GM19324 (cell line): ENCODE results near the gene MYO19.
"Not testable (repeated sequence)": the region's sequence is repeated elsewhere in the genome, so short reads cannot be mapped to it uniquely, and the experiment has no call there.

ENCODE experiments used
- ATAC-seq: cut with Tn5 transposase; IDR thresholded peaks from one replicate; pipeline ENCODE4 v1.9.1; 2021; ENCODE audit warnings: mild to moderate bottlenecking, moderate library complexity; ENCODE audit not compliant: unreplicated experiment, low FRiP score

The MYO19 gene

DNA sequence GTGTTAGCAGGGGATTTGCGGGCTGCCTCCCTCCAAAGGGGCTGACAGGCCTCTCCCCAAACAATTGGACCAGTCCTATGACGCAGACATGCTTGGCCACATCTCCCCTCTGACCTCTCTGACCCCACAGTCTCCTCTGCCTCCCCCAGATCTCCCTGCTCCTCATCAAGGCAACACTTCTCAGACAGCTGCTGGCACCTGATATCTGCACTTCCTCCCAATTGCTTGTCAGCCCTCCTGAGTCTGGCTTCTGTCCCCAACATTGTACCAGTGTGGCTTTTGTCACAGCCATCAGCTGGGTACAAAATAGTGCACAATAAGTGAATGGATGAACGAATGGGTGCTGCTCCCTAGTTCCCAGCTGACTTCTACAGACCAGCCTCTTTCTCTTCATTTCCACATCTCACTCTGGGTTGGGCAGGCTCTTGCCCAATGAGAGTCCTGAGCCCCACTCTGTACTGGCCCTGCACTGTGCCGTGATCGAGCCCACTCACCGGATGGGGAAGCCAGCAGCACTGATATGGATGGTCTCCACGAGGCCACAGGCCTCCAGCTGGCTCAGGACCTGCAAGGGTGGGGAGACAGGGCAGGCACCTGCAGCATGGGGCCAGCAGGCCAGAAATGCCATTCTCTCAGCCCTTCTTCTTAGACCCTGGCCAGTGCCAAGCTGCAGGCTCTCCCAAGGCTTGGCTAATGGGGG is 31.1 kb downstream of the MYO19 start:
- no peak for ATAC-seq

DNA sequence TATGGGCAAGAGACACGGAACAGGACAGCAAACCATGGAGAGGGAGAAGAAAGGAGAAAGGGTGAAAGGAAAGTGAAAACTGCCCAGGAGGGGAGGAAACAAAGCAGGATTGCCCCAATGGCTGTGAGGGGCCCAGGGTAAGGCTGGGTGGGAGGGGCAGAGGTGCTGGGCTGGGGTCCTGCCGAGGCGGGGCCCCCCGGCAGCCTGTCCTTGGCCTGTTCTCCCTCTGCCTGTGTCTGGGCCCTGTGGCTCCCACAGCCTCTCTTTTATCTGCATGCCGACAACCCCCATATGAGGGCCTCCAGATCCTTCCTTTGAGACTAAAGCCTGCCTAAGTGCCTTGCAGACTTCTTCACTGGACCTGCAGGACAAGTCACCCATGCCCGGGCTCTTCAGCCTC is 32.7 kb downstream of the MYO19 start:
- ATAC-seq, result no peak

GRCh38 chr17:36501351-36501750 is 33.3 kb downstream of the MYO19 start:
- ATAC-seq, result no peak

GRCh38 chr17:36500745-36501225 is 33.9 kb downstream of the MYO19 start:
- ATAC-seq, result no peak

GRCh38 chr17:36498560-36499300 is 35.9 kb downstream of the MYO19 start:
- ATAC-seq, result no peak

DNA sequence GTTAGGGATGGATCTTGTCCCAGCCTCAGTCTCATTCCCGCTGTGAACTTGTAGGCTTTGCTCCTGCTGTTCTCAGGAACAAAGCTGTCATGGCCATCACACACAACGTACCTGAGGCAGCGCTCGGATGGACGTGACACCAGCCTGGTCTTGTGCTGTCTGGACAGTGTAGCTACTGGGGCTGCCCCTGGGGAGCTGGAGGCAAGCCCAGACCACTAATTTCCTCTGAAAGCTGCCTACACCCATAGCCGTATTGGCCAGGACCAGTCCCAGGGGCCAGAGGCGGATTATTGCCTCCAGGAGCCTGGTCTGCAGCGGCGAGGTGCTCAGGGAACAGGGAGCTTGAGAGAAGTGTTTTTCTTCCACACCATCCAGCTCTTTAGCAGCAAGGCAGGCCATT is 36.5 kb downstream of the MYO19 start:
- ATAC-seq, result no peak

DNA sequence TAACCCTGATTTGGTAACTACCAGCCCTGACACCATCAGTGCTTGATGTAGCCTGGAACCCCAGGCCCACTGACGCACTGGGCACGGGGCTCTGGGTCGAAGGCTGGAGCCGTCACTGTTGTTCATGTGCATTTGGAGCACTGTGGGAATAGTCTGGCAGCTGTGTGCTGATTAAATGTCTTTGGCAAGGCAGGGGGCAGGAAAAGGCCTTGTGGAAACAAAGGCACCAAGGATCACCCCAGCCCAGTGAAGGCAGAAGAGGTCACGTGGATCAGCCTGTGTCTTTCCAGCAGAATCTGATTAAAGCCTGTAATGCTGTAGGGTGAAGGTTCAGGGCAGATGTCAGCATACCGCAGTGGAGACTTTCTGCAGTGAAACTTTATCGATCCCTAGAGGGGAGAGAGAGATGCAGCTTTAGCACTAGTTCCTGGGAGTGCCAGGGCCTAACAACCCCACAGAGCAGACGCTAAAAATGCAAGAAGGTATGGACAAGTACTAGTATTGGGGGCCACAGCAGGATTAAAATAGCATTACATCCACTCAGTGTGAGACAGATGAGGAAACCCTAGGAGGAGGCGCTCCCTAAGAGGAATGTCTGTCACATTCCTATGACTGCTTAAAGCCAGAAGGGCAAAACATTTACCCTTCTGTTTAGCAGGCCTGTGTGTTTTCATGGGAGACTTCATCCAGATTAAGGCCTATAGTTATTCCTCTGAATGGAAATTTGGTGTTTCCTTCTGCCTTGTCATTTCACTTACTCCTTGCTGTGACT is 38.5 kb downstream of the MYO19 start:
- ATAC-seq, result no peak

DNA sequence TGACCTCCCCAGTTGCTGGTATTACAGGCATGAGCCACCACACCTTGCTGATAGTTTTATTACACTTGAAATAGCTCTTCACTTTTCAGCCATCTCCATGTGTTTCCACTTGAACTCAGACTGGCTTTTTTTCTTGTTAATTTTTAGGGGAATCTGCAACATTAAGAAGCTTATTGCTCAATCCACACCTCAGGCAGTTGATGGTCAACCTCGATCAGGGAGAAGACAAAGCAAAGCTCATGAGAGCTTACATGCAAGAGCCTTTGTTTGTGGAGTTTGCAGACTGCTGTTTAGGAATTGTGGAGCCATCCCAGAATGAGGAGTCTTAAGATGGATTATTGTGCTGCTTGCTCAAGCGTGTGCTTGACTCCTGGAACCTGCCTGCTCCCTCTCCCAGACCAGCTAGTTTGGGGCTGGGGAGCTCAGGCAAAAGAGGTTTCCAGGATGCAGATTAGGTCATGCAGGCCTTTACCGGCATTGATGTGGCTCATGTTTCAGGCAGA is 39.5 kb downstream of the MYO19 start:
- no peak for ATAC-seq

- ATAC-seq, result no peak
Measured at GRCh38 chr17:36494674-36495073, 40.0 kb downstream of the MYO19 start.

DNA sequence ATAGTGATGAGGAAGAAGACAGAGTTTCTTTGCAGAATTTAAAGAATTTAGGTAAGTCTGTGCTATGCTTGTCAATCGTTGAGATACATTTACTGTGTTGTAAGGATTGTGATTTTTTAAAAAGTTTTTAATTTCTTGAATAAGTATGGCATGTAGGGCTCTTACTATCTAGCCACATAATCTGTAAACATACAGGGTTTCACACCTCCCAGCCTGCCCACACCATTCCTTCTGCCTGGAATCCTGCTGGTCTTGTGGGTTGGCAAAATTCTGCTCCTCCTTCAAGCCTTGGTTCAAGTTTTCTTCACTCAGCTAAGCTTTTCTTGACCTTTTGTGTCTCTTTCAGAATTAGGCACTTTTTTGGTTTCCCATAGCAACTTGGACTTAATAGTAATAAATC is 40.7 kb downstream of the MYO19 start:
- ATAC-seq, result no peak

DNA sequence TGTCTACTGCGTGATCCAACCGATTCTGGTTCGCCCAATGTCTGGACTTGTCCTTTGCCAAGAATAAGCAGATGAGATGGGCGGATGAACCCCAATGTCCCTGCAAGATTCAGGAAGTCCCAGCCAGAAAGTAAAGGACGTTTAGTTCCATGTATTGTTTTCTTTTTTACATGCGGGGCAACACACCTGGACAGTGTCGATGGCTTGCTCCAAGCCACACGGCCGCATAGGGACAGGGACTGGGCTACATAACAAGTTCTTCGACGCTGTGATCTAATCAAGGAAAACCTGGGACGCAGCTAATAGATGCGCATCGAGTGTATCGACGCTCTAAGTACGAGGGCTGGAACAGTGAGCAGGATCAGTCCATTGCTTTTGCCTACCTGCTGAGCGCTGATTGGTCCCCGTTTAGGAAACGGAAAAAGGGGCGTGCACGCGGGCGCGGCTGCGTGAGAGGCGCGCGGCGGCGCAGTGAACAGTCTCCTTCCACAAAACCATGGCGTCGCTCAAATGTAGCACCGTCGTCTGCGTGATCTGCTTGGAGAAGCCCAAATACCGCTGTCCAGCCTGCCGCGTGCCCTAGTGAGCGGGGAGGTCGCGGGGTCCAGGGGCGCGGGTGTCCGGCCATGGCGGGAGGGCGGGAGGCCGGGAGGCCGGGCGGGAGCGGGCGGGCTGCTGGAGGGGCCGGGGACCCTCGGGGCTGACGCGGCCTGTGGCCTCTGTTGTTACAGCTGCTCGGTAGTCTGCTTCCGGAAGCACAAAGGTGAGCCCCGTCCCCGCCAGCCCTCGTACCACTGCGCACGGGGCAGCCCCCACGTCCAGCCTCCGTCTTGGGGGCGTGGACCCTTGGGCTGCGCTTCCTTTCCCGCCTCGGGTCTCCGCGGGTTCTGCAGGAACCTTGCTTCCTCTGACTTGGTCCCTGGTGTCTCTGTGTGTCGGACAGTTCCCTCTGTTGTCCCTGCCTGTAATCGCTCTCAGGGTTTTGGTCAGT is 48.2 kb downstream of the MYO19 start, which contains the start of gene ZNHIT3:
TSS of gene ZNHIT3 (plus strand) at position 478 of the 991 bp plus-strand sequence. CDS start at position 497, 19 bp downstream.
- ATAC-seq, result peak; percentile 82

DNA sequence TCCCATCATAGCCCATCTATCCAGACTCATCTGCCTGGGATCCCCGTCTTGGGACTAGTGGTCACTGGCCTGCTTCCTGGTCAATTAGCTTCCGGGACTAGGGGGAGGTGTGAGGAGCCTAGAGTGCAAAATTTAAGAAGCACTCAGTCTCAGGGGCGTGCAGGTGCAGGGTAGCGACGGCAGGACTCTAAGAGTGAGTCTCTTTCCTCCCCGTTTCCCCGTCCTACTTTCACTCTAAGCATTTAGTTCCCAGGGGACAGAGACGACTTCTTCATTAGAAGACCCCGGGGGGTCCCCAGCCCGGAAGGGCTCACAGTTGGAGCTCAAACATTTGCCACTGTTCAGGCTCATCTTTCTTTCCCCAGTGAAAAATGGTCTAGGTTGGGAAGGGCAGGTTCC is 48.9 kb downstream of the MYO19 start:
- peak; percentile 2 for ATAC-seq

DNA sequence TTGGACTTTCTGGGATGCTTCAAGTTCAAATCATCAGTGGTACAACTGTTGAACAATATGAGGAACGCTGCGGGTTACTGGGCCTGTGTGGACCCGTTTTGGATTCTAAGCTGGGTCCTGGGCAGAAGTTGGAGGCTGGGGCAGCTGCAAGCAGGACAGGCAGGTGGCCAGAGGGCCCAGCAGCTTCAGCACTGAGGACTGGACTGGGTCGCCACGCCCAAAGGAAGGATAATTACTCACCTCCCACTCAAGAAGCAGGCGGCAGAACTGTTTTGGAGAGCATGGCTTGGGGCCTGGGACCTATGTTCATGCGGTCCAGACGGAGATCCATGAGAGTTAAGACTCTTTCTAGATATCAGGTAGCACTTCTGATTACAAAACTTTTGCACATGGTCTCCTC is 49.6 kb downstream of the MYO19 start:
- no peak for ATAC-seq

- not testable (repeated sequence) for ATAC-seq
Measured at GRCh38 chr17:36484021-36484420, 50.6 kb downstream of the MYO19 start.

GRCh38 chr17:36482611-36483504 is 51.8 kb downstream of the MYO19 start:
- ATAC-seq, result no peak

GRCh38 chr17:36481829-36482228 is 52.8 kb downstream of the MYO19 start:
- no peak for ATAC-seq

GRCh38 chr17:36475346-36475970 is 59.2 kb downstream of the MYO19 start:
- no peak for ATAC-seq

DNA sequence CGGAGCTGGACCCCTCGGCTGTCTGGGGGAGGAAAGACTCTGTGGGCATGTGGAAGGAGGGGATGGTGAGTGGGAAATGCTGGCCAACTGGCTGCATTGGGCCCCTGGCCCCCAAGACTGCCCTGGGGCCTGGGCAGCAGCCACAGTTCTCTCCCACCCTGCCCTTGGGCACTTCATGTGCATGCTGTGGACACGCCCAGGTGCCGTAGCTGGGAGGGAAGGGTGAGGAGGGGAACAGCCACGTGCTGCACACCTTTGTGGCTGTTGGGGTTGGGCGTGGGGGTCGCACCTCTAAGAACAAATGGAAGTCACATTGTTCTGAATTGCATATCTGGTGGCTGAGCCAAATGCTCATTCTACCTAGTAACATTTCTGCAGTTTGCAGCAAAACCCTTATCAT is 60.1 kb downstream of the MYO19 start:
- no peak for ATAC-seq
